MV-4-11 (cell line): ENCODE results near the gene KDM4F.
A peak's percentile ranks its signal among the peaks of the same experiment; 100 is the strongest.

ENCODE experiments used
- DNase-seq: peaks from one replicate; lab custom pipeline; 2025; lab: John Stamatoyannopoulos, UW

Gene KDM4F

DNA sequence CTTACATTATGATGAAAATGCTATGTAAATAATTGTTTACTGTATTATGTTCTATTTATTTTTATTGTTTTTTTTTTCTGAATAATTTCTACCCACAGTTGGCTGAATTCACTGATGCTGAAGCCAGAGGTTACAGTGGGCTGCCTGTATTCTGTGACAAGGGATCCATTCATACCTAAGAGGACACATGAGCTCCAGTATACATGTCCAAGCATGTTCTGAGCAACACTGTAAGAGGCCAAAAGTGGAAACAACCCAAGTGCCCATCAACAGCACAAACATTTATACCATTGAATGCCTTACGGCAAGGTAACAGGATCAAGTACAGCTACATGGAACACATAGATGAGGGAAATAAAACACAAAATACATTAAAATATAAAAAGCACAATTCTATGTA lies 16.1 kb downstream of the KDM4F start:
- DNase-seq, result no peak

DNA sequence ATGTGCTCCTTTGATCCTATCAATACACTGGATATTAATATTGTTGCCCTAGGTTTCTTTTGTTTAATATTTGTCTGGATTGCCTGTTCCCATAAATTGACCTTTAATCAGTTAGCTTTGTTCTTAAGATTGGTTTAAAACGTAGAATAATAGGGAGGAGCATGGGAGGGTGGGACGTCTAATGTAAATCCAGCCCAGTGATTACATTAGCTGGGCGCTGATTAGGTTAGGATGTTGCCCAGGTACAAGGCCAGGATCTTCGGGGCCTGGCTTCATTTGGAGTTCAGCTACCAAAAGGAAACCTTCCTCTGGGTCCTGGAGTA lies 17.5 kb downstream of the KDM4F start, which contains the start of gene SRSF8:
Gene SRSF8, plus strand, starts transcription at position 204 of the 323 bp plus-strand sequence. CDS start 308 bp downstream, outside the sequence.
- no peak for DNase-seq

- peak; percentile 54 for DNase-seq
Observed at GRCh38 chr11:95067039-95067840, 18.0 kb downstream of the KDM4F start.

DNA sequence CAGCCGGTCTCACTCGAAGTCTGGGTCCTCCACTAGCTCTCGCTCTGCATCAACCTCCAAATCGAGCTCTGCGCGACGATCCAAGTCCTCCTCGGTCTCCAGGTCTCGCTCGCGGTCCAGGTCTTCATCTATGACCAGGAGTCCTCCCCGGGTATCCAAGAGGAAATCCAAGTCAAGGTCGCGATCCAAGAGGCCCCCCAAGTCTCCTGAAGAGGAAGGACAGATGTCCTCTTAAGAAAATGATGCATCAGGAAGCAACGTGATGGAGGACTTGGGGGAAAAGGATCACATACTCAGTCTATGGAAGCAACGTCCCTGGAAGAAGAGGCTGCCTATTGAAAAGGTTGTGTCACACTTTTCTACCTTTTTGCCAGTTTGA lies 18.6 kb downstream of the KDM4F start:
- no peak for DNase-seq

GRCh38 chr11:95068549-95068948 lies 19.3 kb downstream of the KDM4F start:
- peak; percentile 95 for DNase-seq

DNA sequence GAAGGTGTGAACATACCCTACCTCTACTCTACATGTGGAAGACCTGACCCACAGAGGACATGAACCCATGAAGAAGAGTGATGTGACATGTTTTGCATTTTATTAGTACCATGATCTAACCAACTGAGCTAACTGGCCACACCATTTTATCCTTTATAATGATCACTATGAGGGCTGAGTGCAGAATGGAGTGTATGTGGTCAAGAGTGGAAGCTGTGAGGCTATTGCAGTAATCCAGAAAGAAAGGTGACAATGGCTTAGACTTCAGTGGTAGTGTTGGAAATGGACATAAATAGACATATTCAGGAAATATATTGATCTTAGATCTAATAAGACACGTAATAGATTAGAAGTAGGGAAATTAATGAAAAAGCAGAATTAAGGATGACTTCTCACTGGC lies 21.2 kb downstream of the KDM4F start:
- no peak for DNase-seq

GRCh38 chr11:95072948-95073347 lies 23.7 kb downstream of the KDM4F start:
- no peak for DNase-seq

- no peak for DNase-seq
Observed at GRCh38 chr11:95074792-95075563, 25.8 kb downstream of the KDM4F start.

GRCh38 chr11:95076416-95076815 lies 27.2 kb downstream of the KDM4F start:
- DNase-seq, result peak; percentile 62

- DNase-seq, result no peak
Observed at GRCh38 chr11:95076981-95077380, 27.8 kb downstream of the KDM4F start.

DNA sequence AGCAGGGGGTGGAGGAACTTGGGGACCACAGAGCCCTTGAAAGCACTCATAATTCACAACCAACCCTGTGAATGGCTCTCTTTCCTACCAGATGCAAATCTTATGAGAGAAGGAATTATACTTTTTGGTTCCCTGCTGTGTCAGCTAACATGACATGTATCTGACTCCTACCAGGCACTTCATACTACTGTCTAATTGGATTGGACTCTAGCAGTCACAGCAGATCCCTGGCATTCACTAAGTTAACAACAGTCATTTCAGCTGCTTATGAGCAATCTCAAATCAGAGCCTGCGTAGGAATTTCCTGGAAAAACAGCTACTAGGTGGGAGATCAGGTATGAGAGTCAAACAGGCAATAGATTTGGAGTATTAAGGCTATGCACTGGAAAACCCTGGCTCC lies 29.3 kb downstream of the KDM4F start:
- DNase-seq, result no peak

- no peak for DNase-seq
Observed at GRCh38 chr11:95081010-95081409, 31.8 kb downstream of the KDM4F start.

GRCh38 chr11:95081412-95081811 lies 32.2 kb downstream of the KDM4F start:
- no peak for DNase-seq

DNA sequence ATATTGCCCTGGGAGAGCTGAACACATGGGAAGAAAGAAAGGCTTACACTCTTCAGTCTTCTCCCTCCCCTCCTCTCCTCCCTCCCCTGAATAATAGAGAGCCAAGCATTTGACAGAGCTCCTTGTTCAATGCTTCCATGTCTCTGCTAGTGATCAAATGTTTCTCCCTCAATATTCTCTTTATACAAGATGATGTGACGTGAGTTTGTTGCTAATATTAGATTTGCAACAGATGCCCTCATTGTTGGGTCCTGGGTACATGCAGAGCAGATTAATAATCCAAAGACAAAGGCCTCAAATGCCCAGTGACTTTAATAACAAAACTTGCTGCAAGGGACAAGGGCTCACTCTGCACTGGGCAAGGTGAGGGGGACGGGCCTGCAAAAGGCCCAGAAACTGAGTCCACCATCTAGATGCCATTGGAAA lies 33.4 kb downstream of the KDM4F start:
- DNase-seq, result no peak

DNA sequence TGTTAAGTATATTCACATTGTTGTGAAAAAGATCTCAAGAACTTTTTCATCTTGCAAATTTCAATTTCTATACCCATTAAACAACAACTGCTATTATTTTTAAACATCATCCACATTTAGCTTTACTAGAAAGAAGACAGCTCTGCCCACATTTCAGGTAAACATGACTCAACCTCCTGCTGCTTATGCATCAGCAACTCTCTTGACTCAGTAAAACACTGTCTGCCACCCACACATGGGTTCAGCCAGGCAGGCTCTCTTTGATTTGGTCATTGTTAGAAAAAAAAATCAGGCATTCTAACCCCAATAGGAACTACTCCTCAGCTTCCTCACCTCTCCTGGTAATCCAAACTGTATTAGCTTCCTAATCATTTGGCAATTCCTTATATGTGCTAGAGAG lies 35.3 kb downstream of the KDM4F start:
- DNase-seq, result no peak

- no peak for DNase-seq
Observed at GRCh38 chr11:95085117-95085816, 36.0 kb downstream of the KDM4F start.

GRCh38 chr11:95086151-95086550 lies 36.9 kb downstream of the KDM4F start:
- DNase-seq, result no peak

DNA sequence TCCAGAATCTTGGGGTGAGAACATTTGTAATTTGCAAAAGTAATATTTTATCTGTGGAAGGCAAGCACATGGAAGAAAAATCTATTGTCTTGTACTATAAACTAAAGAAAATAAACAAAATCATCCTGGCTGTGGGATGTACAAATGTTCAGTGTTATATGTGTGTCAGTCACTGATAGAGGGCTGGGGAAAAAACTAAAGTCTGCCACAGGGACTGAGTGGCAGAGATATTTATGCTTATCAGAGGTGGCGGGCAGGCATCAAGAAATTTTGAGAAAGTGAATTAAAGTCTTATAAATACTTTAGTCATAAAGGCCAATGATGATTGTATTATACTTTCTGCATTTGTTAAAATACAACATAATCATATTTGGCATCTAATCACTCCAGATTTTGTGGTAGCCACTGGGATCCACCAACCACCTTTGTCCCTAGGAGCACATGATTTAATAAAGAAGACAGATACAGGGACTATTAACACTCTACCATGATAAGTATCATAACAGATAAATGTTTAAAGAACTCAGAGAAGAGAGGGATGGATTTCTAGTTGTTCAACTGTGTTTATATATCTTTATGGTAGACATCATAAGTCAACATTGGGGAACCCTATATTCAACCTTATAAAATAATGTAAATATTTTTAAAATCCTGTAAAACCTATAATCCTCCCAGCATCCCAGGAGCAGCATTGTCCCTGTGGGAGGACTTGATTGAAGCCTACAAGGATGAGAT lies 37.8 kb downstream of the KDM4F start:
- no peak for DNase-seq

DNA sequence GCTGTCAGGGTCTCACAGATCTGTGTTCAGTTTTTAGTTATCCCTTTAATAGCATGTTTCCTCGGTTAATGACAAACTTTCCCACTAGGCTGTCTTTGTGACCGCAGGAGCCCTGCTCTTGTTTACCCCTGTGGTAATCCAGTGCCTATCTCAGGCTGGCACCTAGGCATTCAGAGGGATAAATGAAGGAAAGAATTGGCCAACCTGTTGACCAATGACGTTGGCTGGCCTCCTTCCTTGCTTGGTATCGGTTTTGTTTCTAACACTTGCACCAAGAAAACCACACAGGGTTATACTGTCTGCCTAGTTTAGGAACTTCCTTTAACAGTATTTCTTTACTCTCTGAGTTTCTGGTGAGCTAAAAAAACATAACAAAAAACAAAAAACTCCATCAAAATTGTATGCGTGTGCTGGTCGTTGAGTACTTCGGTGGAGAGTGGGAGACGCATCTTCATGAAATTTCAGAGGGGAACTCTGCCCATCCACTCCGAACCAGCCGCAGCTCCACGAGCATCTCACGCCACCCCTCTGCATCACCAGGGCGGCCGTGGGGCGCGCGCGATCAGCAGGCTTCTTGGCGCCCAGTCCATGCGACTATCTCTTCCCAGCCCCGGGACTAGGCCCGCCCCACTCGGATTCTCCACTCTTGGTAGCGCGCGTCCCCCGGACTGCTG lies 39.9 kb downstream of the KDM4F start:
- peak; percentile 68 for DNase-seq

DNA sequence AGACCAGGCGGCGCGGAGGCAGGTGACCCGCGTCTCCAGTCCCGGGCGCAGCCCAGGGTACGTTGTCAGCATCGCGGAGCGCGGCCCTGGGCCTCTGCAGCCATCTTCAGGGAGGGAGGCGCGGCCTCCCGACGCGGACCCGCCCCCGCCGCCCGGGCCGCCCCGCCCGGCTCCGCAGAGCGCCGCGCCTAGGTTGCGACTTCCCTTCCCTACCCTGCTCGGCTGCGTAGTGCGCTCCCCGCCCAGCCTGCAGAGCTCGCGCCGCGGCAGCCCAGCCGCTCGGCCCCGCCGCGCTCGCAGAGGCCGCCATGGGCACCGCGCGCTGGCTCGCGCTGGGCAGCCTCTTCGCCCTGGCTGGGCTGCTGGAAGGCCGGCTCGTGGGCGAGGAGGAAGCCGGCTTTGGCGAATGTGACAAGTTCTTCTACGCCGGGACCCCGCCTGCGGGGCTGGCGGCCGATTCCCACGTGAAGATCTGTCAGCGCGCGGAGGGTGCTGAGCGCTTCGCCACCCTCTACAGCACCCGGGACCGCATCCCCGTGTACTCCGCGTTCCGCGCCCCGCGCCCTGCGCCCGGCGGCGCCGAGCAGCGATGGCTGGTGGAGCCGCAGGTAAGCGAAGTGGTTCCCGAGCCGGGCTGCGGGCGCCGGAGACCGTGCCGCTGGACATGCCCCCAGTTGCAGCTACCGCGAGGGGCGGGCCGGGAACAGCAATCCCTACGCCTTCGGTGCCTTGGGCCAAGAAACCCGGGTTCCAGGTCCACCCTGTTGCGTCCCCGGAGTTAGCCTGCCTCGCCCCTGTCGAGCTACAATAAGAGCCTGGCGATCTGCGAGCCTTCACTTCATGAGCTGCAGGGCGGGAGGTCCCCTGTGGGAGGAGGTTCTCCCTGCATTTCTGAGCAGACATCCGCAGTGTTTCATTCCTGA lies 40.7 kb downstream of the KDM4F start, which contains the start of gene ENDOD1:
Gene ENDOD1, plus strand, starts transcription at position 227 of the 923 bp plus-strand sequence. Its CDS starts 82 bp downstream, at position 309.
- DNase-seq, result peak; percentile 70
